GM19438 (cell line): ENCODE data around the gene PRTG.
"Not testable (repeated sequence)": the region's sequence is repeated elsewhere in the genome, so short reads cannot be mapped to it uniquely, and the experiment has no call there.

Experiments used
- ATAC-seq: cut with Tn5 transposase; IDR thresholded peaks from one replicate; pipeline ENCODE4 v1.9.1; 2021; ENCODE audit warnings: low read depth; ENCODE audit not compliant: unreplicated experiment

The PRTG gene, protein sequence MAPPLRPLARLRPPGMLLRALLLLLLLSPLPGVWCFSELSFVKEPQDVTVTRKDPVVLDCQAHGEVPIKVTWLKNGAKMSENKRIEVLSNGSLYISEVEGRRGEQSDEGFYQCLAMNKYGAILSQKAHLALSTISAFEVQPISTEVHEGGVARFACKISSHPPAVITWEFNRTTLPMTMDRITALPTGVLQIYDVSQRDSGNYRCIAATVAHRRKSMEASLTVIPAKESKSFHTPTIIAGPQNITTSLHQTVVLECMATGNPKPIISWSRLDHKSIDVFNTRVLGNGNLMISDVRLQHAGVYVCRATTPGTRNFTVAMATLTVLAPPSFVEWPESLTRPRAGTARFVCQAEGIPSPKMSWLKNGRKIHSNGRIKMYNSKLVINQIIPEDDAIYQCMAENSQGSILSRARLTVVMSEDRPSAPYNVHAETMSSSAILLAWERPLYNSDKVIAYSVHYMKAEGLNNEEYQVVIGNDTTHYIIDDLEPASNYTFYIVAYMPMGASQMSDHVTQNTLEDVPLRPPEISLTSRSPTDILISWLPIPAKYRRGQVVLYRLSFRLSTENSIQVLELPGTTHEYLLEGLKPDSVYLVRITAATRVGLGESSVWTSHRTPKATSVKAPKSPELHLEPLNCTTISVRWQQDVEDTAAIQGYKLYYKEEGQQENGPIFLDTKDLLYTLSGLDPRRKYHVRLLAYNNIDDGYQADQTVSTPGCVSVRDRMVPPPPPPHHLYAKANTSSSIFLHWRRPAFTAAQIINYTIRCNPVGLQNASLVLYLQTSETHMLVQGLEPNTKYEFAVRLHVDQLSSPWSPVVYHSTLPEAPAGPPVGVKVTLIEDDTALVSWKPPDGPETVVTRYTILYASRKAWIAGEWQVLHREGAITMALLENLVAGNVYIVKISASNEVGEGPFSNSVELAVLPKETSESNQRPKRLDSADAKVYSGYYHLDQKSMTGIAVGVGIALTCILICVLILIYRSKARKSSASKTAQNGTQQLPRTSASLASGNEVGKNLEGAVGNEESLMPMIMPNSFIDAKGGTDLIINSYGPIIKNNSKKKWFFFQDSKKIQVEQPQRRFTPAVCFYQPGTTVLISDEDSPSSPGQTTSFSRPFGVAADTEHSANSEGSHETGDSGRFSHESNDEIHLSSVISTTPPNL

DNA sequence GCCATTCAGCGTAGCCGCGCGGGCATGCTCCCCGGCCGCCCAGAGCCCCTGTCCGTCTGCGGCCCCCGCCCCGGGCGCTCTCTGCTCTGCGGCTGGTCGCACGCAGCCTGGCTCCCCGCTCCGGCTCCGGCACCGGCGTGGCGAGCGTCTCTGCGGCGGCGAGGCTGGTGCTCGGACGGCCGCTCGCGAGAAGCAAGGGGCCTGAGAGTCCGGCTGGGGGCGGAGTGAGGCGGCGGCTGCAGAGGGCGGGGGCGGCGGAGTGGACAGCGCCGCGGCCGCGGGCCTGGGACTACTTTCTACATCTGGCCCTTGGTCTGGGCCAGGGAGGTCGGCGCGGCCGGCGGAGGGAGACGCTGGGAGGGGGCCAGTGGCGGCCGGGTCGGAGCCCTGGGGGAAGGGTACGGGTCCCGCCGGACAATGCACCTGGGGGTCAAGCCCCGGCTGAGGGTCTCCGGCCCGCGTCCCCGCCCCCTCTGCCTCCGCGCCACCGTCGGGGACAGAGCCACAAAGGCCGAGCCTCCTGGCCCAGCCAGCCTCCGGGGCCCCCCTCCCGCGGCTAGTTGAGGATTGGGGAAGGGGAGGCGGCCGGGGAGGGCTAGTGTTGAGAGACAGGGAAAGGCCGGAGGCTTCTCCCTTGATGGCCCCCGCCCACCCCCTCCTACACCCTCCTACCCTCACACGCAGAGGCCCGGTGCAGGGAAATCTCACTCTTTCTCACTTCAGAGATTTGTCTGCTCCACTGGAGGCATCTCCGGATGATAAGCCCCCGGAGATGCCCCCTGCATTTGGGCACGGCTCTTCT lies at the start of gene PRTG:
Gene PRTG, minus strand, starts transcription at position 226 of the 802 bp plus-strand sequence. Its CDS starts 221 bp downstream, at position 5.
- no peak for ATAC-seq

DNA sequence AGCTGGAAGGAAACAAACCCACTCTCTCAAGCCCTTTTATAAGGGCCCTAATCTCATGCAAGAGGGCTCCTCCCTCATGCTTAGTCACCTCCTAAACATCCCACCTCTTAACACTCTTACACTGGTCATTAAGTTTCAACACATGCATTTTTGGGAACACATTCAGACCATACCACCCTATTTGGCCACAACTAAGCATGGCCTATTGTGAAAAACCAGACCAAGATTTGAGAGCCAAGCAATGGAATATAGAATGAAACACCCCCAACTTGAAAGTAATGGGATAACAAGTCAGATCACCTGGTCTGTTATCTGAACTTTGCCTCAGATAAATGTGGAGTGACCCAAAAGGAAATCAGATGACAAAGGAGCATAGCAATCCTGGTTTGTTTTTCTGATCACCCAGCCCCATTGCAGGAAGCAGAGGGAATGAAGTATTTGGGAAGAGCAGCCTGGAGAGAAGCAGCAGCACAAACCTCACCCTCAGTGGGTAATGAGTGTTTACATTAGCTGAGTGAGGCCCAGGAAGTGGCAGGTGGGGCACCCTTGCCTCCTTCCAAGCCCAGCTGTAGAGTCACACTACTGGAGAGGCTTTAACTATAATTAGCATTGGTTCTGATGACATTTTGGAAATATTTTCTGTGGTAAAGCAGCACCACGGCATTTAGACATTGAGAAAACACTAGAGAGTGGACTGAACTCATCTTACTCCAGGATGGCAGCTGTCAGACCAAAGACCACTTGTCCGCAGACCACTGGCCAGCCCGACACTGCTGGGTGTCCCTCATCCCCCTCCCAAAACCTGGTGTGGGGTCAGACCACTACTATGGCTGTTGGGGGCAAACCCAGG lies 48.8 kb upstream of the PRTG start:
- no peak for ATAC-seq

- no peak for ATAC-seq
Measured at GRCh38 chr15:55789066-55789660, 46.2 kb upstream of the PRTG start.

GRCh38 chr15:55786341-55786740 lies 43.4 kb upstream of the PRTG start:
- ATAC-seq = no peak

DNA sequence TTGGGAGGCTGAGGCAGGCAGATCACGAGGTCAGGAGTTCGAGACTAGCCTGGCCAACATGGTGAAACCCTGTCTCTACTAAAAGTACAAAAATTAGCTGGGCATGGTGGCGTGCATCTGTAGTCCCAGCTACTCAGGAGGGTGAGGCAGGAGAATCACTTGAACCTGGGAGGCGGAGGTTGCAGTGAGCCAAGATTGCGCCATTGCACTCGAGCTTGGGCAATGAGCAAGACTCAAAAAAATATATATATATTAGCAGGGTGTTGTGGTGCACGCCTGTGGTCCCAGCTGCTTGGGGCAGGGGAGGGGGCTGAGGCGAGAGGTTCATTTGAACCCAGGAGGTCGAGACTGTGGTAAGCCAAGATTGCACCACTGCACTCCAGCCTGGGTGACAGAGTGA lies 42.6 kb upstream of the PRTG start:
- ATAC-seq = not testable (repeated sequence)

GRCh38 chr15:55784286-55784685 lies 41.3 kb upstream of the PRTG start:
- no peak for ATAC-seq

GRCh38 chr15:55782901-55783300 lies 39.9 kb upstream of the PRTG start:
- ATAC-seq = no peak

GRCh38 chr15:55780292-55780691 lies 37.3 kb upstream of the PRTG start:
- ATAC-seq = no peak

DNA sequence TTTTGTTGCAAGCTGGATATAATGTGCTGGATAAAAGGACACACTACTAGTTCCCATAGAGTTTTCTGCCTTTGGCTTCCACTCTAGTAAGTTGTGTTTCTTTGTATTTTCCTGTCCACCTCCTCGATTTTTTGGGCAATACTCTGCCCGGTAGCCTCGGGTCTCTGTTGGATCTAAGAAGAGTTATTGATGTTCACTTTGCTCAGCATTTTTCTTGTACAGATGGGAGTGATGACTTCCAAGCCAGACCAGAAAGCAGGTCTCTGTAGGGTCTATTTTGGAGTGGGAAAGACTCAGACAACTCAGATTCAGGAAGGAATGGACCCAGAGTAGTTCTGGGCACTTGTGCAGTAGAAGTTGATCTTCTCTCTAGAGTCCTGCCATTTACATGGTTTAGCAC lies 36.0 kb upstream of the PRTG start:
- no peak for ATAC-seq

DNA sequence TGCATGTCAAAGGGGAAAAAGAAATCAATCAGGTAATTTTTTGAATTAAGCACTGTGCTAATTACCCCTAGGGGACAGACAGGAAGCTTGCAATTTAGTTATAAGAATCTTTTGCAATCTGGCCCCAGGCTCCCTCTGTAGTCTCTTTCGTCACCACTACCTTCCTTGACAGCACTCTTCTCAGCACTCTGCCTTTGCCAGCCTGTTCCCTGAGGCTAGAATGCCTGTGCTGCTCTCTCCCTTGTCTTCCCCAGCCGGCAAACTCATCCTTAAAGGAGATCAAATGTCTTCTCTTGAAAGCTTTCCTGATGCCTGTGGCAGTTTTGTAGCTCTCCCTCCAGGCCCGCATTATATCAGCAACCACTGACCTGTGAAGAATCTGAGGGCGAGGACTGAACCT lies 32.4 kb upstream of the PRTG start:
- no peak for ATAC-seq

GRCh38 chr15:55774113-55774970 lies 31.4 kb upstream of the PRTG start:
- ATAC-seq = no peak

GRCh38 chr15:55770806-55771205 lies 27.9 kb upstream of the PRTG start:
- ATAC-seq = no peak

DNA sequence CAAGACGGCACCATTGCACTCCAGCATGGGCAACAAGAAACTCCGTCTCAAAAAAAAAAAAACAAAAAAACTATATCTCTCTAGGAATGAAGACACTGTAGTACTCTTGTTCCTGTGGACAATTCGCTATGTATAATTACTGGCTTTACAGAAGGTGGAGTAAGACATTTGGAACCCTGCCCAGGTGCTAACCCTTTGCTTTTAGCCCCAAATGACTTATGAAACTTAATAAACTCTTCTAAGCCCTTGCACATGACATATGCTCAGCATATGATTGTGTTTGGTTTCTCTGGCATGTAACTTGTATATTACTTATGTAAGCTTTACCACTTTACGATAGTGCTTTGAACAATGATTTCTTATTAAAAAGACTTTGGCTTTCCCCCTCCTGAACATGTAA lies 27.3 kb upstream of the PRTG start:
- ATAC-seq = no peak

- no peak for ATAC-seq
Measured at GRCh38 chr15:55768670-55769185, 25.8 kb upstream of the PRTG start.

GRCh38 chr15:55766676-55767075 lies 23.7 kb upstream of the PRTG start:
- ATAC-seq = no peak

DNA sequence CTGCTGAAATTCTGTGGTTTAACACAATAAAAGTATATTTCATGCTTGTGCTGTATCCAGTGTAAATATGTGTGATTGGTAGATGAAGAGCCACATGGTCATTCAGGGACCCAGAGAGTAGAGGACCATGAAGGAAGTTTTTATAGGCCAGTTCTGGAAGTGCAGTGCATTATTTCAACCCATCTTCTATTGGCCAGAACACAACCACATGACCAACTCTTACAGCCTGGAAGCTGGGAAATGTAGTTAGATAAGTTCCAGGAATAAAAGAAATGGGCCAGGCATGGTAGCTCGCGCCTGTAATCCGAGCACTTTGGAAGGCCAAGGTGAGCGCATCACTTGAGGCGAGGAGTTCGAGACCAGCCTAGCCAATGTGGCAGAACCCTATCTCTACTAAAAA lies 21.4 kb upstream of the PRTG start:
- ATAC-seq = no peak

GRCh38 chr15:55758580-55758986 lies 15.6 kb upstream of the PRTG start:
- no peak for ATAC-seq

DNA sequence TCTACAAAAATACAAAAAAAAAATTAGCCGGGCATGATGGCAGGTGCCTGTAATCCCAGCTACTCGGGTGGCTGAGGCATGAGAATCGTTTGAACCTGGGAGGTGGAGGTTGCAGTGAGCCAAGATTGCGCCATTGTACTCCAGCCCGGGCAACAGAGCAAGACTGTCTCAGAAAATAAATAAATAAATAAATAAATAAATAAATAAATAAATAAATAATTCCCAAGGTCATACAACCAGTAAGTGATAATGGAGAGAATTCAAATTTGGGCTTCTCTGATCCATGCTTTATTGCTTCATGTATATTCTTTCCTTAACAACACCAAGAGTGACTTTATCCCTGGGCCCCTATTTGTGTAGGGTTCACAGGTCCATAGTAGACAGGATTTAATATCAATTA lies 10.5 kb upstream of the PRTG start:
- ATAC-seq = not testable (repeated sequence)
